SK-N-MC (cell line): Measurements from ENCODE around the gene CACNA1E.

Experiments used
- EZH2 ChIP-seq: fragments of 200-600 bp; sonication (generic); IDR thresholded peaks from one replicate; pipeline ENCODE4 v1.6.1; 2017; ENCODE audit warnings: antibody characterized with exemption
- FOXP2 ChIP-seq: optimal IDR thresholded peaks from 2 replicates; pipeline ENCODE3; 2011; ENCODE audit warnings: mild to moderate bottlenecking, moderate library complexity; ENCODE audit not compliant: insufficient read depth; ENCODE audit errors: extremely low read length, control extremely low read depth
- POLR2AphosphoS5 ChIP-seq: IDR thresholded peaks from 2 replicates; pipeline ENCODE4 v1.6.1; 2012; ENCODE audit warnings: mild to moderate bottlenecking, low read depth, low read length, borderline replicate concordance

GRCh38 chr1:181587870-181588438, 104.6 kb downstream of the CACNA1E start:
- no peak for TF ChIP-seq POLR2AphosphoS5
- no peak for TF ChIP-seq EZH2
- TF ChIP-seq FOXP2, result no peak
